IMR-90 (cell line): ENCODE measurements around the gene ADCY4.

ENCODE experiments used
- BHLHE40 ChIP-seq: fragments of 150-350 bp; IDR thresholded peaks from 2 replicates; pipeline ENCODE4 v1.6.1; 2016; ENCODE audit warnings: mild to moderate bottlenecking, low read depth, low read length
- CEBPB ChIP-seq: IDR thresholded peaks from 2 replicates; pipeline ENCODE4 v1.6.1; 2012; ENCODE audit warnings: low read depth, low read length, improper control_type of control experiment
- CTCF ChIP-seq: conservative IDR thresholded peaks from 2 replicates; pipeline ENCODE4 v1.5.1; 2012; ENCODE audit warnings: mild to moderate bottlenecking, low read depth, low read length, improper control_type of control experiment
- MAFK ChIP-seq: IDR thresholded peaks from 2 replicates; pipeline ENCODE4 v1.6.1; 2012; ENCODE audit warnings: low read depth, low read length, improper control_type of control experiment
- NFE2L2 ChIP-seq: fragments of 150-350 bp; IDR thresholded peaks from 2 replicates; pipeline ENCODE4 v1.6.1; 2016; ENCODE audit warnings: low read depth, mild to moderate bottlenecking, low read length
- POLR2A ChIP-seq: IDR thresholded peaks from 2 replicates; pipeline ENCODE4 v1.6.1; 2012; ENCODE audit warnings: mild to moderate bottlenecking, low read depth, low read length
- RAD21 ChIP-seq: IDR thresholded peaks from 2 replicates; pipeline ENCODE4 v1.6.1; 2012; ENCODE audit warnings: low read length, improper control_type of control experiment
- RCOR1 ChIP-seq: IDR thresholded peaks from 2 replicates; pipeline ENCODE4 v1.6.1; 2012; ENCODE audit warnings: mild to moderate bottlenecking, low read length, improper control_type of control experiment; ENCODE audit not compliant: insufficient replicate concordance
- RFX5 ChIP-seq: IDR thresholded peaks from 2 replicates; pipeline ENCODE4 v1.8.0; 2012; ENCODE audit warnings: low read depth, mild to moderate bottlenecking, low read length, moderate library complexity
- SMC3 ChIP-seq: fragments of 150-350 bp; IDR thresholded peaks from 2 replicates; pipeline ENCODE4 v1.6.1; 2016; ENCODE audit warnings: low read depth, mild to moderate bottlenecking, antibody characterized with exemption, low read length, moderate library complexity
- USF2 ChIP-seq: fragments of 150-350 bp; IDR thresholded peaks from 2 replicates; pipeline ENCODE4 v1.6.1; 2017; ENCODE audit warnings: mild to moderate bottlenecking, antibody characterized with exemption, low read length, low read depth

GRCh38 chr14:24313913-24314312 is 21.0 kb downstream of the ADCY4 start:
- TF ChIP-seq POLR2A (no peak), CTCF (no peak), USF2 (no peak), RAD21 (no peak), BHLHE40 (no peak), RCOR1 (no peak), SMC3 (no peak), RFX5 (no peak), MAFK (no peak), CEBPB (no peak), NFE2L2 (no peak)
